Left lobe of liver (tissue), 2 donors: Measurements from ENCODE around the gene APBA2. TPM values are rescaled to one million over a fixed set of nuclear protein-coding genes. Genes with fewer than 3 reads are reported as not detected.

ENCODE experiments used
- ATAC-seq: fragments of 200-7000 bp; cut with Tn5 transposase; one replicate; pipeline ENCODE4 v1.9.1; 2020; ENCODE audit warnings: mild to moderate bottlenecking, moderate library complexity
- DNase-seq: peaks from one replicate; pipeline ENCODE4 v3.0.0-alpha.2; 2020; ENCODE audit warnings: low spot score
- total RNA-seq: library from RNA; stranded (reverse); gene quantifications from one replicate; pipeline ENCODE4 v1.2.1, GENCODE V29; 2021
- donor health status: DM: no; HTN: no; CAD: no; lungs with moderate emphysema.
- donor health status: DM: no; HTN: yes; CAD: no.

Gene APBA2
- total RNA-seq, 1 donor from 2014 or later = 0.28 TPM

DNA sequence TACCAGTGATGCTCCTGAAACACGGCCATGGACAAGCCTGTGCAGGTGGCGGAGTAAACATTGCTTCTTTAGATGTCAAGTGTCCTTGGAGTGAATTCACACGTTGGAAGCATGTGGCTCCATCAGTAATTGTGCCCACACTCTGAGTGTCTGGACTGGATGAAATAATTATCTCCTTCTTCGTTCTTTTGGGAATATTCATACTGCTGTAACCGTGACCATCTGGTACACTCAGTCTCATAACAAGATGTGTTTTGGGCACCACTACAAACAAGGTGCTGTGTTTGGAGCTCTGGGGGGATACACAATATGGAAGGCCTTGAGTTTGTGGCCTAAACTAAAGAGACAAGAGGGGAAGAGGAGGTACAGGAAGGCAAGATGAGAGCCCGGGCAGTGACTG, 165.6 kb downstream of the APBA2 start:
- no peak for ATAC-seq

DNA sequence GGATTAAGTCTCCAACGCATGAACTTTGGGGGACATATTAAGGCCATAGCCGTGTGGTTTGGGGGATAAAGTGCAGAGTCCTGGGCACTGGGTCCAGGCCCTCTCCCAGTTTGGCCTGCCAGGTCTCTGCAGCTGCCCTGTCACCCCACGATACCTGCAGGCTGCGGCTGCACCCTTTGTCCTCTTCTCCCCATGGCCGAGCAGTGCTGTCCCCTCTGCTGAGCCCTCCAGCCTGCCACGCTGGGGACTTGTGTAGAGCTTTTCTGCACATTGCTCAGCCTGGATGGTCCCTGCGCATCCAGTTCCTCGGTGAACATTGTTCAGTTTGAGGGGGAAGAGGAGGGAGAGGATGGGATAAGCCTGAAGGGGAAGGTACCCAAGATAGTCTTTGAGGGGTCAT, 167.2 kb downstream of the APBA2 start:
- DNase-seq (no peak), ATAC-seq (no peak)

More for the DNA sequence above, 165.6 kb downstream of the APBA2 start:
- no peak for DNase-seq

DNA sequence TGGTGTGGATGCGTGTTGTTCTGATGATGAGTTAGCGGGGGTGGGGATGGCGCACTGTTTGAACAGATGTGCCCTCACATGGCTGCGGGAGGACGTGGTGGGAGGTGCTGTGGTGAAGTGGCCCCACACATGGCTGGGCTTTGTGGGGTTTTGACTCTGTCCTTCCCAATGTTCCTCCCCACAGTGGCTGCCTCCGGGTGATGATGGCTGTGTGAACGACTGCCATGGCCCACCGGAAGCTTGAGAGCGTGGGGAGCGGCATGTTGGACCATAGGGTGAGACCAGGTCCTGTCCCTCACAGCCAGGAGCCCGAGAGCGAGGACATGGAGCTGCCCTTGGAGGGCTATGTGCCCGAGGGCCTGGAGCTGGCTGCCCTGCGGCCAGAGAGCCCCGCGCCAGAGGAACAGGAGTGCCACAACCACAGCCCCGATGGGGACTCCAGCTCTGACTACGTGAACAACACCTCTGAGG, 167.9 kb downstream of the APBA2 start:
- no peak for DNase-seq
- no peak for ATAC-seq

DNA sequence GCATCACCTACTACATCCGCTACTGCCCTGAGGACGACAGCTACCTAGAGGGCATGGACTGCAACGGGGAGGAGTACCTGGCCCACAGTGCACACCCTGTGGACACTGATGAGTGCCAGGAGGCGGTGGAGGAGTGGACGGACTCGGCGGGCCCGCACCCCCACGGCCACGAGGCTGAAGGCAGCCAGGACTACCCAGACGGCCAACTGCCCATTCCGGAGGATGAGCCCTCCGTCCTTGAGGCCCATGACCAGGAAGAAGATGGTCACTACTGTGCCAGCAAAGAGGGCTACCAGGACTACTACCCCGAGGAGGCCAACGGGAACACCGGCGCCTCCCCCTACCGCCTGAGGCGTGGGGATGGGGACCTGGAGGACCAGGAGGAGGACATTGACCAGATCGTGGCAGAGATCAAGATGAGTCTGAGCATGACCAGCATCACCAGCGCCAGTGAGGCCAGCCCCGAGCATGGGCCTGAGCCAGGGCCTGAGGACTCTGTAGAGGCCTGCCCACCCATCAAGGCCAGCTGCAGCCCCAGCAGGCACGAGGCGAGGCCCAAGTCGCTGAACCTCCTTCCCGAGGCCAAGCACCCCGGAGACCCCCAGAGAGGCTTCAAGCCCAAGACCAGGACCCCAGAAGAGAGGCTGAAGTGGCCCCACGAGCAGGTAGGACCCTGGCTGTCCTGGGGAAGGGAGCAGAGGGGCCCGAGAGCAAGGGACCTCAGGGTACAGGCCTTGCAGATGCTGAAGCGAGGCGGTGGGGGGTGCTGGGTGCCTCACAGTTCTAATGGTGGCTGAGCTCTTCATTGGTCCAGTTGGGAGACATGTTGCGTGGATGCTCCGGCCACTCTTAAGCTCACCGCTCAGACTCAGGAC, 168.6 kb downstream of the APBA2 start:
- ATAC-seq = no peak
- DNase-seq = no peak

DNA sequence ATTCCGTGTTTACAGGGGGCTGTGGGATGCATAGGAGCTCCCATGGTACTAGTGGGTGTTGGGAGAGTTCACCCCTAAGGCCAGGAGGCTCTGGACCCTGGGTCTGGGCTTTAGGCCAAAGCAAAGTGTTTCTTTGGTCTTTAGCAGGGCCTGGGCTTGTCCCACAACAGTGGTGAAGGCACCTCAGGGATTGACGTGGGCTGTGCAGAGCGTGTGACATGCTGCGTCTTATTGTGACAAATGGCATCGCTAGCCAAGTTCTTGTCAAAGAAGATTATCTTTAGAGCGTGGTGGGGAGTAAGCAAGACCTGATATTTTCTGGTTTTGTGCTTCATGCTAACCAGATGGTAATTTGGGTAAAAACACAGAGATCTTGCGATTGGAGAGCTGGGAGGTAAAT, 170.1 kb downstream of the APBA2 start:
- no peak for DNase-seq

DNA sequence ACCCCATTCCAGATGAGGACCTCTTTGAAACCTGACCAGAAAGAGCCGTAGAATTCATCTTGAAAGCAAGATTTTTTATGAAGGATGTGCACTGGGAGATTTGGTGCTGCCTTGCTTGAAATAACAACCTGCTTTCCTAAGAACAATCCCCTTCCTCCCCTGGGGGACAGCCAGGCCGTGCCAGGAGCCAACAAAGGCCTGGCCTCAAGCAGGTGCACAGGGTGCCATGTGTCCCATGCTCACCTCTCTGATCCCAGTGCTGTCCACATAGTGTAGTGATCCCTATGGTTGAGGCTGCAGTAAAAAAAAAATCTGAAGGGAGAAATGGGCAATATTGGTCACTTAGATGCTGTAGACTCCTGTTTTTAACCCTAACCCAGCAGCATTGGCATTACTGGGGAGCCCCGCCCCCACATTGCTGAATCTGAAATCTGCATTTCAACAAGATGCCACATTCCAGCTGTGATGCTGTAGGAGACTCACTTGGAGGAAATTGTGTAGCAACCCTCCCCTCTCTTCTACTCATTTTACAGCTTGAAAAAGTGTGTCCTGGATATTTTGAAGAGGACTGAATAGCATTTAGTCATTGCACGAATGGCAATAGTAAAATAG, 171.2 kb downstream of the APBA2 start:
- DNase-seq = no peak
- ATAC-seq = no peak

More for the DNA sequence above, 170.1 kb downstream of the APBA2 start:
- no peak for ATAC-seq

DNA sequence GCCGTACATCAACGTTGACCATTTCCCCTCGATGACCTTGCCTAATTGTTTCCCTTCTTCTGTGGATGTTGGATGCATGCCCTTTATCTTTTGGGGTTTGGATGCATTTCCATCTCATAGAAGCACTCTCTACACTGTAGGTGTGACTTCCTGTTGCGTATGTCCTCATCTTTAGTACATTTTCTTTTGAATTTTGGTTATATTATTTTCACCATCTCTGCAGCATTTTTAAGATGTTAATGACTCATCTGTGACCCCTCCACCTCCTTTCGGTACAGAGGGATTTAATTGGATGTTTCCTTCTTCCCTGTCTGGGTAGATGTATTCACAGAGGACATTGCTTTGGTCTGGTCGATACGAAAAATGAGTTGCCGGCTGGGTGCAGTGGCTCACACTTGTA, 172.1 kb downstream of the APBA2 start:
- no peak for ATAC-seq

DNA sequence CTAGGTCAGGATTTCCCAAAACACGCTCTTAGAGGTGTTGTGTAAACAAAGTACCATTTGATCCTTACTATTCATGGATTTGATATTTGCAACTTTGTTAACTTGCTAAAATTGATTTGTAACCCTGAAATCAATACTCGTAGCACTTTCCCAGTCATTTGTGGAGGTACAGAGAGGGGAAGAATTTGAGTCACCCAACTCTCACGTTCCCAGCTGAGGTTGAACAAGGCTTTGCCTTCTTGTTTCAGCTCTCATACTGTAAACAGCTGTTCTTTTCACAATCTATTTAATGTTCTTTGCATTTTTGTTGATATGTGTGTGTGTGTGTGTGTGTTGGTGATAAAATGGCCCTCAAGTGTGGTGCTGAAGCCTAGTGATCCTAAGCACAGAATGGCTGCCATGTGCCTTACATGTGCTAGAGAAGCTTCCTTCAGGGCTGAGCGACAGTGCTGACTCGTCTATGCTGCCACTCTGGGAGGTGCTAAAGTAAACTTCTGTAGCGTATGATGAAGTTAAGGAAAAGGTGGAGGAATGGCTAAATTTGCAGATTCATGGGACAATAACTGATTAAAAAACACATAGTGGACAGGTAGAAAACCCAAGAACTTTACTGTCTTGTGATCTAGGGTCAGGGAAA, 173.2 kb downstream of the APBA2 start:
- DNase-seq (no peak), ATAC-seq (no peak)

More for the DNA sequence above, 172.1 kb downstream of the APBA2 start:
- no peak for DNase-seq

DNA sequence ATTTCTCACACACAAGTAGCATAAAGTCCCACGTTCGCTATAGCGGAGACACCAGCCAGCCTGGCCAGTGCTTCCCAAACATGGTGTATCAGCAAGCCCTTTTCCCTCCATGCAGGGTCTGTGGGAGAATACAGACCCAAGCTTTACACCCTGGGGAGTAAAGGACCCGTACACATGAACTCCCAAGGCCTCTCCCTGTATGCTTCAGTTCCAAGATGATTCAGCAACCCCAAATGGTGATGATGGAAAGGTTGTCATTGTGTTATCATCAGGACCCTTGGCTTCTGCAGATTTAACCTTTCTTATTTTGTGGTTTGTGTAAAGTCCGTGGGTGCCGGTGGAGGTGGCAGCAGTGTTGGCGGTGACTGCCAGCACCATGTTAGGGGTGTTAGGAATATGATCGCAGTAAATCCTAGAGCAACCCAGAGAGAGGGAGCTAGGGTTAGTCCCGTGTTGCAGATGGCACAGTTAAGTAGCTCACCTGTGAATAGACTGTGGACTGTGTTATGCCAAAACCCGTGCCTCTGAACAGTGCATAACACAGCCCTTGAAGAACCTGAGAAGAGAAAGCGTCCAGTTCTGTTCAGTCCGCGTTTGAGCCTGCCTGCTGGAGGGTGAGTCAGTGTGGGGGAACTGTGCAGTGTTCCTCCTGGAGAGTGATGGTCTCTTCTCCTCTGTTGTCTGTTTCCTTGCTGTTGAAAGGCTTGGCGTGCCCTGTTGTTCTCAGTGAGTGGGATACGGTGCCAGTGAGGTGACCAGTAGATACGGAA, 174.3 kb downstream of the APBA2 start:
- DNase-seq (no peak), ATAC-seq (no peak)

DNA sequence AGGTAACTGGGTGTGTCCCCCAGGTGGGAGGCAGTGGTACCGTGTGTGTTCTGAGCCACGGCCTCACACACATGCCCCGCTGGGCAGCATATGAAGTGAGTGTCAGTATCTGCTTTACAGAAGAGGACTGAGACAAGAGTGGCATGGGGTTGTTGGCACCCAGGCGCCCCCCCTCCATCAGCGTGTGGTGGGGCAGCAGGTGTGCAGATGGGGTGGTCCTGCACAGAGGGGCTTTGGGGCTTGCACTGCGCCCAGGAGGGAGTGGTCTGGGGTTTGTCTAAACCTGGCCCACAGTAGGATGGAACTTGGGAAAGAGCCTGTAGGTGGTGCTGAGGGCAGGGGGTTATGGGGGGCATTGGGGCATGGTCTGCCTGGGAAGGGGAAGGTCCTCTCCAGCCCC, 176.0 kb downstream of the APBA2 start:
- no peak for ATAC-seq
- no peak for DNase-seq

DNA sequence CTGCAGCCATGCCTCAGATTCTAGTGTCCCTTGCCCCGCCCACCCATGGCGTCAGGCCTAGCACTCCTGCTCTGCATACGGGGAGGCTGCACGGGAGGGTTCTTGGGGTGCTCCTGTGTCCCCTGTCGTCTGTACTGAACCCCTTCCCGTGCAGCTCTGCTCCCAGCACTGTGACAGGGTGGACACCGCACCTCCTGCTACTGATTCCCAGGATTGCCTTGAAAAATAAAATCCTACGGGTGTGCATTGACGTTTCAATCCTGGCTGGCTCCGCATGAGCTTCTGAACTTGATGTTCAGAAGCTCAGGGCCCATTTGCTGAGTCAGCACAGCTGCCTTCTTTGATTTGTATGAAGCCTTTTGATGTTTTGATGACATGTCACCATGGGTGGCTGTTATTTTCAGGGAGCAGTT, 176.4 kb downstream of the APBA2 start:
- DNase-seq (no peak), ATAC-seq (no peak)

DNA sequence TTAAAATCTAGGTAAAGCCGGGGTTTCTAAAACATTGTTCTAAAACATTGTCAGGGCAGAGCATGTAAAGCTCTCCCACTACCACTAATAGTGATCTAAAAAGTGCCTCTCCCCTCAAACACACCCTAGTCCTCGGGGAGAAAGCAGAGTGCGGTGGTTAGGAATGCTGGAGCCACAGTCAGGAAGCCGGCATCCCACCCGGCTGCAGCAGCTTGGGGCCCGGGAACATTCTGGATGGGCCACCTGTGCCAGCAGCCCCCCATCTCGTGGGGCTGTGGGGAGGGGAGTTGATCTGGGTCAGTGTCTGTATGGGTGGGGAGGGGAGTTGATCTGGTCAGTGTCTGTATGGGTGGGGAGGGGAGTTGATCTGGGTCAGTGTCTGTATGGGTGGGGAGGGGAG, 176.9 kb downstream of the APBA2 start:
- ATAC-seq = no peak
- DNase-seq = no peak

DNA sequence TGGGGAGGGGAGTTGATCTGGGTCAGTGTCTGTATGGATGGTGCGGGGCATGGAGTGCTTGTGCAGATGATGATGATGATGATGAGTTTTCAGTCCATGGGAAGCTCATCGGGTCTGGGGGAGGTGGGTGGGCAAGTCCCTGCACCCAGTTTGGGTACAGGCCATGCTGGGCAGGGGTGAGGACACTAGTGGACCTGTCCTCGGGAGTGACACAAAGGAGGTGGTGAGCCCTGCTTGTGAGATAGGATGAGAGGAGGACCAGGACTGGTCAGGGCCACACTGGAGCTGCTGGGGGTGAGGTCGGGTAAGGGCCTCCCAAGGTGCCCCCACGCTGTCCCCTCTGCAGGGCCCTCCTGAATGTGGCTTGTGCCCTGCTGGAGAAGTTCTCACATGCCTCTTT, 177.9 kb downstream of the APBA2 start:
- ATAC-seq (no peak), DNase-seq (no peak)

DNA sequence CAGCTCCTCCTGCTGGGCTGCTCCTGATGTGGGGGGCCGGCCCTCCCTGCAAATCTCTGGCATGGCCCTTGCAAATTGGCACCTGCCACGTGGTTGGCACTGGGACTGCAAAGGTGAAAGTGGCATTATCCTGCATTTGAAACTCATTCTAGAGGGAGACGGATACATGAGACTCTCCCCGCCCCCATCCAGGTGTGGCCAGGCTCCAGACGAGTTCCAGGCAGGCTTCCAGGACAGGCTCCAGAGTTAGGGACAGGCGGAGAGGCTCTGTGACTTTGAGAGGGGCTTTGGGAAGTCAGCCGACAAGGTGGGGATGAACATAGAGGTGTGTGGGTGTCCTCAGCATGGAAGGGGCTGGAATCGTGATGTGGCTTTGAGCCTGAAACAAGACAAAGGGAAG, 178.5 kb downstream of the APBA2 start:
- ATAC-seq (no peak), DNase-seq (no peak)

DNA sequence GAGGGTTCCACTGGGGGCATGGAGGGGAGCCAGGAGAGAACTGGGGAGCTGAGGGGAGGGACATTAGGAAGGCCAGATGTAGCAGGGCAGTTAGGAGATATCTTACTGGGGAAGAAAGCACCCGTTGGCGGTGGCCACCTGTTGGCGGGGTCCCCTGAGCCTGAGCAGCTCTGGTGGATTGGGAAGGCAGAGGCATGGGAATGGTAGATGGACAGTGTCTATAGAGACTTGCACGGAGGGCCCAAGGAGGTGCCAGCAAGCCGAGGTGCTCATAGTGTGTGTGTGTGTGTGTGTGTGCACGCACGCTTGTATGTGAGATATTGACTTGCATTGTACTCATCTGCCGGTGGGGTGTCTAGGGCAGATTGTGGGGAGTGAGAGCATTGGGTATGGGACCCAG, 179.0 kb downstream of the APBA2 start:
- DNase-seq = no peak
- ATAC-seq = no peak

DNA sequence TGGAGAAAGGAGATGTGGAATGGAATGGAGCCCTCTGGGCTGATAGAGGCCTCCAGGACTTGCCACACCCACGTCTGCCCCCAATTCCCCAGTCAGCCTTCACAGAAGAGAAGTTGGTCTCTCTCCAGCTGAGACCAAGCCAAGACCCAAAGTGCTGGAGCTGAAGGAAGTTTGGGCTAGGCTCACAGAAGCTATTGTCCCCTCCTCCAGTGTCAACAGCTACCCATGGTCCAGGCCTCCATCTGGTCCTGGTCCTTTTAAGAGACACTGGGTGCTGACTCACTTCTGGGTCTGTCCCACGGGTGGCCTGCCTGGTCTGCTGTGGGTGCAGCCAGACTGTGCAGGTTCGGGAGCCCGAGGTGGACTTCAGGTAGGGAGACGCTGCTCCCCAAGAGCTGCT, 179.8 kb downstream of the APBA2 start:
- DNase-seq (no peak), ATAC-seq (no peak)

DNA sequence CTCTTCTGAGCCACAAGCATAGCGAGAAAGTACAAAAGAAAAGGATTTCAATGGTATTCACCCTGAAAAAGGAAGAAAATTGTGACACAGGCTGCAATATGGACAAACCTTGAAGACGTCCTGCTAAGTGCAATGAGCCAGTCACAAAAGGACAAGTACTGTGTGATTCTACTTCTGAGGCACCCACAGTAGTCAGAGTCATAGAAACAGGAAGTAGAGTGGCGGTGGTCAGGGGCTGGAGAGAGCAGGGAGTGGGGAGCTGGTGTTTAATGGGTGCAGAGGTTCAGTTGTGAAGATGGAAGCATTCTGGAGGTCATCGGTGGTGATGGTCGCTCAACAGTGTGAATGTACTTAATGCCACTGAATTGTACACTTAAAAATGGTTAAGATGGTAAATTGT, 180.5 kb downstream of the APBA2 start:
- ATAC-seq = no peak
- DNase-seq = no peak

DNA sequence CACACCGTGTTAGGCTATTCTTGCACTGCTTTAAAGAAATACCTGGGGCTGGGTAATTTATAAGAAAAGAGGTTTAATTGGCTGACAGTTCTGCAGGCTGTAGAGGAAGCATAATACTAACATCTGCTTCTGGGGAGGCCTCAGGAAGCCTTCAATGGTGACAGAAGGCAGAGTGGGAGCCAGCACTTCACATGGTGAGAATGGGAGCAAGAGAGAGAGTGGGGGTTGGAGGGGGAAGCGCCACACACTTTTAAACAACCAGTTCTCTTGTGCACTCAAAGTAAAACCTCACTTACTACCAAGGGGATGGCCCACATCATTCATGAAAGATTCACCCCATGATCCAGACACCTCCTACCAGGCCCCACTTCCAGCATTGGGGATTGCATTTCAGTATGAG, 181.1 kb downstream of the APBA2 start:
- no peak for ATAC-seq

DNA sequence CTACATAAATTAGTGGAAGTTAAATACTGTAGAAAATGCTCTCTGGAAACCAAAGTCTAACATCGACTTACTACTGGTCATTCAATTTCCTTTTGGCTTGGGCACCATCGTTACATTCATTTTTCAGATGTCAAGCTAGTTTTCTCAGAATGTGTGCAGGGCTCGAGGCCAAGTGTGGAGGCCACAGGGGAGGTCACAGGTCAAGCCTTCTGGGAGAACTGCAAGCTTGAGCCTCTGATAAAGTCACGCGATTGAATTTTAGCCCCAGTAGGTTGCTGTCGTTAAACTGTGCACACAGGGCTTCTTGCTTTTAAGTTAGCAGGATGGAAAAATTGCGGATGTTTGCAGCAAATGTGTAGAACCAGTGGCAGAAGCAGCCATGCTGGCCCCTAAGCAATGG, 182.2 kb downstream of the APBA2 start:
- ATAC-seq = no peak
- DNase-seq = no peak

More for the DNA sequence above, 181.1 kb downstream of the APBA2 start:
- DNase-seq = no peak

DNA sequence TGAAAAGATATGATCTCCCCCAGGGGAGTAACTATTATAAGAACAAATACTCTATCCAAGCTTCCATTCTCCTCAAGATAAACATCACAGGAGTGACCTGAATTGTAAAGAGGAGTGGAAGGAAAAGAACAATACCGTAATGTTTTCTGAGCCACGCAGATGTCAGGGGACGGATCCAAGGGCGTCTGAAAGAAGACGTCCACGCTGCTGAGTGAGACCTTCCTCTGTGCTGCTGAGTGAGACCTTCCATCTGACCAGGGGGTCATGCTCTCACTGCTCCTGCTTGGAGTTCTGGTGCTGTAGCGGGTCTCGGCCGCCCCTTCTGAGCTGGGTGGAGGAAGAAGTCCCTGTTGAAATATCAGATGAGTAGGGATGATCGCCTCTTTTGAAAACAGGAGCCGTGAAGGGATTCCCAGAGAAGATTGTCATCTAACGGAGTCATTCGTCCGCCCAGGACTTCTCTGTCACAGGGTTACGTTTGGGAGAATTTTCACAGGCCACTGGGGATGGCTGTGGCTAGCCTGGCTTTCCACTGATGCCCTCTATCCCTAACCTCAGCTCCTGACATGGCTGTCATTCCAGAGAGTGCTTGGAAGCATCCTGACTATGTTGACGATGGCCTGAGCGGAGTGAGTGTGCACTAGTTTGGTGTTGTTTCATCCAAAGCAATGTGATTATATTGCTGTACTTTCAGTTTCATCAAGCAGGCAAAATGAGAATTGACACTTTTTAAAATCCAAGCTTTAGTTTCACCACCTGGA, 184.9 kb downstream of the APBA2 start:
- DNase-seq (no peak), ATAC-seq (no peak)
